Liver (tissue), 9 donors: ENCODE data around the gene CTNNA1. TPM values are rescaled to one million over a fixed set of nuclear protein-coding genes. Genes with fewer than 3 reads are reported as not detected.

ENCODE experiments used
- DNase-seq: peaks from one replicate; pipeline ENCODE4 v3.0.0-alpha.2; 2017; ENCODE audit warnings: low spot score
- H3K27ac ChIP-seq, 2 donors: one replicate each; pipeline ENCODE4 v1.7.0; 2013; ENCODE audit warnings: inconsistent platforms in 2 of 2, low read length in 2 of 2, control low read depth in 1 of 2, low read depth in 1 of 2, mild to moderate bottlenecking in 1 of 2
- H3K27me3 ChIP-seq, 4 donors: one replicate each; pipeline versions ENCODE4 v1.6.1 to v1.7.0; 2013; ENCODE audit warnings: low read length in 3 of 4, inconsistent platforms in 1 of 4, mild to moderate bottlenecking in 1 of 4, moderate library complexity in 1 of 4; ENCODE audit not compliant: control insufficient read depth in 4 of 4, insufficient read depth in 4 of 4
- H3K36me3 ChIP-seq, 4 donors: one replicate each; pipeline versions ENCODE4 v1.6.1 to v1.7.0; 2013; ENCODE audit warnings: low read length in 3 of 4, mild to moderate bottlenecking in 3 of 4, low read depth in 1 of 4, moderate library complexity in 1 of 4; ENCODE audit not compliant: control insufficient read depth in 4 of 4, insufficient read depth in 3 of 4
- H3K4me1 ChIP-seq, 4 donors: one replicate each; pipeline versions ENCODE4 v1.6.1 to v1.7.0; 2013; ENCODE audit warnings: low read length in 3 of 4, mild to moderate bottlenecking in 3 of 4, moderate library complexity in 1 of 4; ENCODE audit not compliant: control insufficient read depth in 4 of 4, insufficient read depth in 4 of 4
- H3K4me3 ChIP-seq, 3 donors: one replicate each; pipeline versions ENCODE4 v1.6.1 to v1.7.0; 2013; ENCODE audit warnings: low read length in 3 of 3, control low read depth in 1 of 3, low read depth in 1 of 3, mild to moderate bottlenecking in 1 of 3
- H3K9ac ChIP-seq, 2 donors: one replicate each; pipeline ENCODE4 v1.7.0; 2013; ENCODE audit warnings: low read length in 2 of 2, mild to moderate bottlenecking in 2 of 2, moderate library complexity in 2 of 2, control low read depth in 1 of 2, low read depth in 1 of 2
- H3K9me3 ChIP-seq, 4 donors: one replicate each; pipeline versions ENCODE4 v1.6.1 to v1.7.0; 2013; ENCODE audit warnings: low read length in 3 of 4; ENCODE audit not compliant: control insufficient read depth in 4 of 4
- EGR1 ChIP-seq, 2 donors: IDR thresholded peaks; 2 replicates each; pipeline ENCODE4 v1.6.1; 2016 to 2018; ENCODE audit warnings: antibody characterized with exemption in 2 of 2, low read depth in 2 of 2
- FOXA1 ChIP-seq: IDR thresholded peaks from 2 replicates; pipeline ENCODE4 v1.6.1; 2016; ENCODE audit warnings: antibody characterized with exemption
- GABPA ChIP-seq, 2 donors: IDR thresholded peaks in 1 of 2; conservative IDR thresholded peaks in 1 of 2; 2 replicates each; pipeline ENCODE4 v1.6.1; 2016; ENCODE audit warnings: antibody characterized with exemption in 2 of 2, mild to moderate bottlenecking in 1 of 2, moderate library complexity in 1 of 2
- HNF4A ChIP-seq, 2 donors: conservative IDR thresholded peaks; 2 replicates each; pipeline ENCODE4 v1.6.1; 2016; ENCODE audit warnings: antibody characterized with exemption in 2 of 2, mild to moderate bottlenecking in 2 of 2
- NR2F2 ChIP-seq: IDR thresholded peaks from 2 replicates; pipeline ENCODE4 v1.6.1; 2016; ENCODE audit warnings: antibody characterized with exemption
- RAD21 ChIP-seq, 2 donors: IDR thresholded peaks; 2 replicates each; pipeline ENCODE4 v1.6.1; 2016; ENCODE audit warnings: antibody characterized with exemption in 2 of 2, mild to moderate bottlenecking in 2 of 2
- RXRA ChIP-seq, 2 donors: IDR thresholded peaks; 2 replicates each; pipeline ENCODE4 v1.6.1; 2017 to 2018; ENCODE audit warnings: antibody characterized with exemption in 2 of 2, mild to moderate bottlenecking in 1 of 2
- TAF1 ChIP-seq: conservative IDR thresholded peaks from 2 replicates; pipeline ENCODE4 v1.6.1; 2016; ENCODE audit warnings: antibody characterized with exemption, mild to moderate bottlenecking
- YY1 ChIP-seq: IDR thresholded peaks from 2 replicates; pipeline ENCODE4 v1.6.1; 2016; ENCODE audit warnings: antibody characterized with exemption, mild to moderate bottlenecking
- WGBS: extraction: QIAGEN DNeasy Blood & Tissue Kit; methylation state at CpG from one replicate; pipeline ENCODE4 v1.1.7; 2013; 5-methylcytosine and 5-hydroxymethylcytosine counted together
- polyA plus RNA-seq, 2 donors: library from polyadenylated mRNA; stranded (reverse) in 1 of 2; unstranded in 1 of 2; fragments of 200-250 nt in 1 of 2; fragments of >200 nt in 1 of 2; fragmentation: Nextera tagmentation in 1 of 2; extraction: Ambion mirVana in 1 of 2; gene quantifications; one replicate each; pipeline versions ENCODE4 v1.2.1 to v1.2.3, GENCODE V29; 2013 to 2015
- total RNA-seq, 2 donors: library from RNA; depleted of rRNA; stranded (reverse); fragments of >200 nt; gene quantifications; one replicate each; pipeline ENCODE4 v1.2.3, GENCODE V29; 2014
- TF ChIP-seq, protein P1 (sequence below): IDR thresholded peaks from 2 replicates; pipeline ENCODE4 v1.6.1; 2016; ENCODE audit warnings: antibody characterized with exemption
- TF ChIP-seq, protein P2 (sequence below): IDR thresholded peaks from 2 replicates; pipeline ENCODE4 v1.6.1; 2016; ENCODE audit warnings: antibody characterized with exemption
- donor health status: healthy.
- donor health status: healthy.
- donor health status: healthy.
- donor health status: healthy.
- donor health status: healthy.

Gene CTNNA1
- total and polyA plus RNA-seq, 4 donors, result 39.9 to 150 (median 103) TPM

DNA sequence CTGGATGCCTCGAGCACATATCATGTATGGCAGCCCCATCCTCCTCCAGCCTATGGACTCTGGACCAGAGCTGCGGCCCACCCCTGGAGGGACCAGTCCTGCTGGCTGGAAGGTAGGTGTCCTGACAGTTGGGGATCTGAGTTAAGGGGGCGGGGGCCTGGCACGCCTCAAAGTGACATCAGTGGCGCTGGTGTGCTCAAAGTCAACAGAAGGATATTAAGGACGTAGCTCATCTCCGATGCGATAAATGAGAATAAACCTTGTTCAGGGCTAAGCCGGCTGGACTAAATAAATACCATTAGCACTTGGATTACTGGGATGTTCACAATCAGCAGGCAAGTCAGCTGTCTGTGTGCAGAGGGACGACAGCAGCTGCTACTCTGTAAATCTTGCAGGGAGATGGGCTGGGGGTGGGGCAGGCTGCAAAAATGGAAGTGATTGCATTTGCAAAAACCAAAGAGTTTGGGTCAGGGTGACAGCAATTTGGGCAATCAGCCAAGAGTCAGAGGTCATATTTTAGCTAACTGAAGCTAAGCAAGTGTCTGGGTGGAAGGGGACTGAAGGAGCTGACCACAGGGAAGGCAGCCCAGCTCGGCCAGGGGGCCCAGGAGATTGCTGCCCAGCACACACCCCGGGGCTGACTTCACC, 201.9 kb downstream of the CTNNA1 start:
- Histone ChIP-seq H3K27me3 (no peaks in the 10 kb centered on the region), H3K4me1 (peaks cover 4 to 23% (median 11%) of the 10 kb centered on the region in 4 donors), H3K4me3 (no peak overlapping the region), H3K27ac (no peak overlapping the region), H3K9me3 (no peaks in the 10 kb centered on the region), H3K36me3 (no peaks in the 10 kb centered on the region), H3K9ac (no peak overlapping the region)
- TF ChIP-seq, protein P1, sequence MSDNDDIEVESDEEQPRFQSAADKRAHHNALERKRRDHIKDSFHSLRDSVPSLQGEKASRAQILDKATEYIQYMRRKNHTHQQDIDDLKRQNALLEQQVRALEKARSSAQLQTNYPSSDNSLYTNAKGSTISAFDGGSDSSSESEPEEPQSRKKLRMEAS, result no peak
- TF ChIP-seq RAD21 (IDR thresholded peaks at IDR 0.05) (peak in 1 of 2 donors; percentile 35), RXRA (IDR thresholded peaks at IDR 0.05) (peak in 1 of 2 donors; percentile 22), YY1 (no peak), NR2F2 (peak; percentile 75), HNF4A (conservative IDR thresholded peaks at IDR 0.05) (peak in 1 of 2 donors; percentile 17), GABPA (IDR thresholded peaks at IDR 0.05 in 1 of 2, conservative IDR thresholded peaks at IDR 0.05 in 1 of 2) (no peak), FOXA1 (no peak)
- TF ChIP-seq, protein P2, sequence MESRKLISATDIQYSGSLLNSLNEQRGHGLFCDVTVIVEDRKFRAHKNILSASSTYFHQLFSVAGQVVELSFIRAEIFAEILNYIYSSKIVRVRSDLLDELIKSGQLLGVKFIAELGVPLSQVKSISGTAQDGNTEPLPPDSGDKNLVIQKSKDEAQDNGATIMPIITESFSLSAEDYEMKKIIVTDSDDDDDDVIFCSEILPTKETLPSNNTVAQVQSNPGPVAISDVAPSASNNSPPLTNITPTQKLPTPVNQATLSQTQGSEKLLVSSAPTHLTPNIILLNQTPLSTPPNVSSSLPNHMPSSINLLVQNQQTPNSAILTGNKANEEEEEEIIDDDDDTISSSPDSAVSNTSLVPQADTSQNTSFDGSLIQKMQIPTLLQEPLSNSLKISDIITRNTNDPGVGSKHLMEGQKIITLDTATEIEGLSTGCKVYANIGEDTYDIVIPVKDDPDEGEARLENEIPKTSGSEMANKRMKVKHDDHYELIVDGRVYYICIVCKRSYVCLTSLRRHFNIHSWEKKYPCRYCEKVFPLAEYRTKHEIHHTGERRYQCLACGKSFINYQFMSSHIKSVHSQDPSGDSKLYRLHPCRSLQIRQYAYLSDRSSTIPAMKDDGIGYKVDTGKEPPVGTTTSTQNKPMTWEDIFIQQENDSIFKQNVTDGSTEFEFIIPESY, result no peak
- 79% methylated on average over 12 of the region's 12 CpGs for WGBS
- peak; percentile 55 for DNase-seq

DNA sequence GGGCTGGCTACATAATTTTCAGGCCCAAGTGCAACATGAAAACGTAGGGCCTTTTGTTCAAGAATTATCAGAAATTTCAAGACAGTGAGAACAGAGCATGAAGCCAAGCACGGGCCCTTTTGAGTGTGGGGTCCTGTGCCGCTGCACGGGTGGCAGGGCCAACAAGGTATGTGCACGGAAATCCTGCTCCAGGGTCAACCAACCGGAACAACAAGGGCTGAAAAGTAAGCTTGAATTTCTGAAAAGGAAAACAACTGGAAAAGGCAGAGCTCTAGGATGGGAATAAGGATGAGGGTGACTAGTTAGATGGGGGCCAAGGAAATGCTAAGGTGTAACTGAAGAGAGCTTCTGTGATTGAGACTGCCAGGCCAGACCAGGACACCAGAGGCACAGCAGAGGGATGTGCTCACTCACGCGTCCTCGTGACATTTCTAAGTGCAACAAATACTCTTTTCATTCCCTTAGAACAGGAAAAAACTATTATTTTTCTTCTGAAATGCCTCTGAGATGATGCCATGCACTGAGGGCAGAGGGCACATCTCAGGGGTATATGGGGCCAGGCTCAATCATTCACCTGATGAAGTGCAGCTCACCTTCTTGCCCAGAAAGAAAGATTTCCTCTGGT, 202.6 kb downstream of the CTNNA1 start:
- Histone ChIP-seq H3K27me3 (no peaks in the 10 kb centered on the region), H3K9me3 (no peaks in the 10 kb centered on the region), H3K4me3 (no peak overlapping the region), H3K9ac (no peak overlapping the region), H3K27ac (no peak overlapping the region), H3K36me3 (no peaks in the 10 kb centered on the region), H3K4me1 (peaks cover 4 to 23% (median 11%) of the 10 kb centered on the region in 4 donors)
- 83% methylated on average over 9 of the region's 9 CpGs for WGBS
- TF ChIP-seq EGR1 (IDR thresholded peaks at IDR 0.05; ENCODE audit: low read depth in 2 of 2), result no peak
- DNase-seq, result no peak

DNA sequence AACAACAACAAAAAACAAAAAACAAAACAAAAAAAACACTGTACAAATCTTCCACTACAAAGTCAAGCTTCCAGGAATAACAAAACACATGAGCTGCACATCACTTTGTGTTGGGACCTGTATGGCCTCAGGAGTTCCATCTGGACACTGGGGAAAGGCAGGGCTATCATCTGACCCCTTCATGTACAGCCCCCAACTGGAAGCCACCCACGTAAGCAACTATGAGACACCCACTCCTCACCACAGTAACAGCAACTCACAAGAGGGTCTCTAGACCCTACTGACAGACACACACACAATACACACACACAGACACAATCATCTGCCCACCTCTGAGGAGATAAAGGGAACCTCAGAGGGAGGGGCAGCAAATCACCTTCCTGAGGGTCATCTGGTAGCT, 203.6 kb downstream of the CTNNA1 start:
- Histone ChIP-seq H3K9ac (no peak overlapping the region), H3K4me1 (peaks cover 4 to 23% (median 11%) of the 10 kb centered on the region in 4 donors), H3K9me3 (no peaks in the 10 kb centered on the region), H3K4me3 (no peak overlapping the region), H3K27ac (no peak overlapping the region), H3K27me3 (no peaks in the 10 kb centered on the region), H3K36me3 (no peaks in the 10 kb centered on the region)
- TF ChIP-seq RAD21 (IDR thresholded peaks at IDR 0.05) (no peak), RXRA (IDR thresholded peaks at IDR 0.05) (no peak), TAF1 (no peak)
- 93% methylated on average over 1 of the region's 1 CpG for WGBS
- DNase-seq, result no peak
